HepG2 (cell line): ENCODE measurements around the gene ENO1. TPM values are rescaled to one million over a fixed set of nuclear protein-coding genes. Genes with fewer than 3 reads are reported as not detected.
"Not testable (repeated sequence)": the region's sequence is repeated elsewhere in the genome, so short reads cannot be mapped to it uniquely, and the experiment has no call there.

Experiments
- ATAC-seq: fragments of 200-7000 bp; cut with Tn5 transposase; 3 replicates; pipeline ENCODE4 v1.9.1; 2020; ENCODE audit warnings: mild to moderate bottlenecking, moderate library complexity
- BruUV-seq: library from RNA; stranded (reverse); fragments of 400-500 nt; replicated peaks from 2 replicates; lab custom pipeline; 2021; lab: Mats Ljungman, UMichigan
- CTCF ChIA-PET: fragments of 300-600 bp; formaldehyde crosslinking; extraction: SDS; loops from one replicate; lab custom pipeline; 2021; ENCODE audit warnings: low total read pairs, inconsistent platforms, low intra/inter-chr PET ratio; lab: Yijun Ruan, JAX
- POLR2A ChIA-PET: fragments of 350-600 bp; sonication (Branson Sonifier 250); formaldehyde crosslinking; loops from one replicate; lab custom pipeline; 2020; ENCODE audit warnings: antibody characterized with exemption, inconsistent platforms; lab: Yijun Ruan, JAX
- DNase-seq: peaks from one replicate; pipeline ENCODE4 v3.0.0-alpha.2; 2015; ENCODE audit warnings: low spot score
- FAIRE-seq: peaks from 3 replicates; lab custom pipeline; 2011; peaks lifted over from hg19 to GRCh38; lab: Jason Lieb, UNC
- H2AFZ ChIP-seq: one replicate; pipeline ENCODE4 v1.6.1; 2011; ENCODE audit warnings: low read length, inconsistent platforms
- H3K27ac ChIP-seq: fragments of 300-600 bp; 3 replicates; pipeline ENCODE4 v1.8.0; 2011; ENCODE audit warnings: mixed run types, mild to moderate bottlenecking, mixed read lengths, low read length, inconsistent platforms; ENCODE audit not compliant: insufficient read depth; ENCODE audit errors: extremely low read length
- H3K27me3 ChIP-seq, 2 experiments: fragments of 200-600 bp in 1 of 2; 2 replicates in 1 of 2; 3 replicates in 1 of 2; pipeline versions ENCODE4 v1.6.0 to v1.8.0; 2011; ENCODE audit warnings: low read length in 2 of 2, mild to moderate bottlenecking in 2 of 2, moderate library complexity in 2 of 2, inconsistent platforms in 1 of 2; ENCODE audit not compliant: insufficient read depth in 2 of 2, control insufficient read depth in 1 of 2
- H3K36me3 ChIP-seq, 2 experiments: fragments of 200-600 bp in 1 of 2; replicated peaks in 1 of 2; 2 replicates in 1 of 2; 3 replicates in 1 of 2; pipeline versions ENCODE4 v1.5.1 to v1.8.0; 2011; ENCODE audit warnings: low read length in 2 of 2, inconsistent platforms in 1 of 2; ENCODE audit not compliant: insufficient read depth in 2 of 2, control insufficient read depth in 1 of 2
- H3K4me1 ChIP-seq: 2 replicates; pipeline ENCODE4 v1.5.1; 2012; ENCODE audit warnings: low read length, inconsistent platforms; ENCODE audit not compliant: insufficient read depth
- H3K4me2 ChIP-seq: 2 replicates; pipeline ENCODE4 v1.6.0; 2011; ENCODE audit warnings: low read depth, low read length, inconsistent platforms
- H3K4me3 ChIP-seq, 3 experiments: fragments of 200-600 bp in 1 of 3; sonication (generic), shearing (Covaris generic) in 1 of 3; replicated peaks in 1 of 3; 2 replicates each; pipeline ENCODE4 v1.5.1; 2011 to 2016; ENCODE audit warnings: low read length in 3 of 3, inconsistent platforms in 2 of 3, low read depth in 2 of 3, mild to moderate bottlenecking in 2 of 3, control low read depth in 1 of 3, mixed read lengths in 1 of 3; ENCODE audit not compliant: insufficient read depth in 1 of 3
- H3K79me2 ChIP-seq: one replicate; pipeline ENCODE4 v1.6.1; 2011; ENCODE audit warnings: low read length, inconsistent platforms; ENCODE audit not compliant: insufficient read depth
- H3K9ac ChIP-seq: 2 replicates; pipeline ENCODE4 v1.6.0; 2011; ENCODE audit warnings: mild to moderate bottlenecking, low read depth, low read length, inconsistent platforms; ENCODE audit not compliant: insufficient read depth
- H3K9me3 ChIP-seq: 2 replicates; pipeline ENCODE4 v1.5.1; 2012; ENCODE audit warnings: mild to moderate bottlenecking, low read length
- H4K20me1 ChIP-seq: 2 replicates; pipeline ENCODE4 v1.6.0; 2011; ENCODE audit warnings: inconsistent platforms, mild to moderate bottlenecking, low read length, moderate library complexity; ENCODE audit not compliant: insufficient read depth
- FOSL2 ChIP-seq: sonication (generic); formaldehyde crosslinking; IDR thresholded peaks from 2 replicates; pipeline ENCODE4 v1.4.0; 2020; ENCODE audit warnings: missing genetic modification reagents
- WIZ ChIP-seq: sonication (generic); formaldehyde crosslinking; IDR thresholded peaks from 2 replicates; pipeline ENCODE4 v1.5.1; 2020; ENCODE audit warnings: mild to moderate bottlenecking, missing genetic modification reagents
- ZHX1 ChIP-seq: sonication (generic); formaldehyde crosslinking; IDR thresholded peaks from 2 replicates; pipeline ENCODE4 v1.8.1; 2022; ENCODE audit warnings: low read depth, mild to moderate bottlenecking, missing genetic modification reagents
- ZNF768 ChIP-seq: sonication (generic); formaldehyde crosslinking; IDR thresholded peaks from 2 replicates; pipeline ENCODE4 v1.4.0; 2020; ENCODE audit warnings: missing genetic modification reagents
- ZNF879 ChIP-seq: sonication (generic); formaldehyde crosslinking; IDR thresholded peaks from 2 replicates; pipeline ENCODE4 v1.8.1; 2023; ENCODE audit warnings: missing genetic modification reagents
- WGBS: methylation state at CpG from one replicate; pipeline ENCODE4 v1.1.6; 2017; ENCODE audit warnings: low lambda C conversion rate; 5-methylcytosine and 5-hydroxymethylcytosine counted together
- in situ Hi-C: cut with HindIII; loops from 2 replicates; pipeline ENCODE4 v1.10.0; 2017; ENCODE audit warnings: low pct_unique_long_range_greater_than_20kb; ENCODE audit not compliant: extremely low pct_ligation_motif_present
- intact Hi-C: fragments of 100-400 bp; cut with micrococcal nuclease; formaldehyde crosslinking; loops from one replicate; pipeline ENCODE4 v1.10.0; 2022; ENCODE audit not compliant: unreplicated experiment
- polyA plus RNA-seq, 8 experiments: library from polyadenylated mRNA; depleted of rRNA in 3 of 8; stranded (reverse) in 7 of 8; unstranded in 1 of 8; fragments of >200 nt; fragmentation: Illumina TruSeq in 4 of 8; extraction: Trizol in 4 of 8; gene quantifications; 2 replicates each; pipeline versions ENCODE4 v1.2.1 to v1.2.3, GENCODE V29; 2011 to 2016; ENCODE audit warnings: low read depth in 4 of 8, missing spikeins in 1 of 8, mixed read lengths in 1 of 8; ENCODE audit not compliant: insufficient read depth in 1 of 8
- total RNA-seq, 5 experiments: library from RNA; depleted of rRNA; stranded (reverse); fragments of >200 nt; fragmentation: Illumina TruSeq; extraction: Trizol; gene quantifications; 2 replicates each; pipeline ENCODE4 v1.2.3, GENCODE V29; 2016; ENCODE audit warnings: low read depth in 1 of 5

Gene ENO1
- total and polyA plus RNA-seq, 2 of the 13 experiments (the other 11 are each of a cell fraction or from before 2014, with no cell fraction given), result 1,559 to 3,103 TPM

GRCh38 chr1:8884105-8884504 lies 5.6 kb upstream of the ENO1 start:
- 91% methylated on average over 13 of the region's 13 CpGs for WGBS
- H3K4me3 ChIP-seq, FAIRE-seq, H3K4me2 ChIP-seq, H3K27me3 ChIP-seq, H3K79me2 ChIP-seq, H4K20me1 ChIP-seq, H3K9ac ChIP-seq, H2AFZ ChIP-seq, intact Hi-C loops, in situ Hi-C loops, H3K27ac ChIP-seq, H3K9me3 ChIP-seq, ATAC-seq, DNase-seq, H3K36me3 ChIP-seq, CTCF ChIA-PET, BruUV-seq: not testable (repeated sequence)
- POLR2A ChIA-PET, result interaction anchor here (0.9 kb wide), 1 partner anchor 19 kb away, joined by 3 read pairs; no protein-coding TSS in a partner anchor
- peaks cover 64% of the 10 kb centered on the region for H3K4me1 ChIP-seq

- DNase-seq (no peak), ATAC-seq (no peak), FAIRE-seq (no peak)
- peaks cover 60% of the 10 kb centered on the region for H3K4me1 ChIP-seq
- 0 out of 2 replicates have a peak overlapping the region, but pooled peaks have one; percentile 7 for H3K4me2 ChIP-seq
- H3K4me3 ChIP-seq, result no peak overlapping the region
- H3K9me3 ChIP-seq, result no peaks in the 10 kb centered on the region
- intact Hi-C loops, result no loop called here
- no peak overlapping the region for H3K9ac ChIP-seq
- H4K20me1 ChIP-seq, result no peaks in the 10 kb centered on the region
- ChIA-PET CTCF (no interaction called here), POLR2A (no interaction called here)
- no peak overlapping the region for H2AFZ ChIP-seq
- 7% methylated on average over 2 of the region's 3 CpGs for WGBS
- no peaks in the 10 kb centered on the region for H3K36me3 ChIP-seq
- TF ChIP-seq ZNF879 (no peak), WIZ (CRISPR knock-in tag) (no peak), ZHX1 (CRISPR knock-in tag) (no peak), ZNF768 (no peak), FOSL2 (CRISPR knock-in tag) (no peak)
- BruUV-seq, result no TSS peak
- in situ Hi-C loops, result no loop called here
- H3K27me3 ChIP-seq, result no peaks in the 10 kb centered on the region
- H3K79me2 ChIP-seq, result peaks cover 3% of the 10 kb centered on the region
- H3K27ac ChIP-seq, result no peak overlapping the region
Measured at GRCh38 chr1:8883491-8883890, 5.0 kb upstream of the ENO1 start.
